Pancreas (tissue), 10 donors: ENCODE measurements around the gene PIH1D1. TPM values are rescaled to one million over a fixed set of nuclear protein-coding genes. Genes with fewer than 3 reads are reported as not detected.

Experiments used
- ATAC-seq, 4 donors: fragments of 200-7000 bp; cut with Tn5 transposase; one replicate each; pipeline versions ENCODE4 v1.8.0 to v1.9.1; 2020; ENCODE audit warnings: mild to moderate bottlenecking in 4 of 4, moderate library complexity in 4 of 4
- DNase-seq, 6 donors: peaks; one replicate each; pipeline ENCODE4 v3.0.0-alpha.2; 2020
- FAIRE-seq: peaks from 2 replicates; lab custom pipeline; 2012; peaks lifted over from hg19 to GRCh38; lab: Jason Lieb, UNC
- H3K27ac ChIP-seq, 4 donors: fragments of 200-600 bp; sonication (generic); 1 replicate in 3 of 4; 2 replicates in 1 of 4; pipeline versions ENCODE4 v1.5.0 to v1.8.0; 2020
- H3K27me3 ChIP-seq, 4 donors: fragments of 200-600 bp; one replicate each; pipeline ENCODE4 v1.8.0; 2021
- H3K36me3 ChIP-seq, 3 donors: fragments of 200-600 bp; sonication (generic) in 1 of 3; one replicate each; pipeline versions ENCODE4 v1.5.0 to v1.8.0; 2020 to 2021
- H3K4me1 ChIP-seq, 3 donors: fragments of 200-600 bp; one replicate each; pipeline ENCODE4 v1.8.0; 2021
- H3K4me3 ChIP-seq, 4 donors: fragments of 200-600 bp; sonication (generic) in 2 of 4; one replicate each; pipeline versions ENCODE4 v1.5.0 to v1.8.0; 2020 to 2021
- H3K9me3 ChIP-seq, 4 donors: fragments of 200-600 bp; one replicate each; pipeline ENCODE4 v1.8.0; 2021
- CTCF ChIP-seq, 4 donors: fragments of 200-600 bp; sonication (generic) in 3 of 4; IDR thresholded peaks; one replicate each; pipeline versions ENCODE4 v1.5.0 to v1.8.0; 2021; ENCODE audit warnings: antibody characterized with exemption in 4 of 4
- WGBS, 2 donors: extraction: QIAGEN DNeasy Blood & Tissue Kit; methylation state at CpG; one replicate each; pipeline ENCODE4 v1.1.7; 2013; 5-methylcytosine and 5-hydroxymethylcytosine counted together
- intact Hi-C, 3 donors: fragments of 100-400 bp; cut with DNase I; formaldehyde crosslinking; loops; one replicate each; pipeline versions ENCODE4 v1.11.1 to v1.14.2; 2022
- polyA plus RNA-seq, 2 donors: library from polyadenylated mRNA; stranded (reverse); fragments of 200-250 nt; gene quantifications; one replicate each; pipeline ENCODE4 v1.2.3, GENCODE V29; 2013
- total RNA-seq, 6 donors: library from RNA; stranded (reverse); fragmentation: NEBNext Ultra II Directional in 4 of 6; extraction: Animal tissue kit (Norgen Biotek cat#: 25700) in 4 of 6; gene quantifications; one replicate each; pipeline versions ENCODE4 v1.2.1 to v1.2.4, GENCODE V29; 2021 to 2023
- donor health status: healthy with polysubstance abuse.
- donor health status: DM: no; HTN: no; CAD: no; lungs with moderate emphysema.
- donor health status: DM: no; HTN: no; CAD: no.
- donor health status: control.
- donor health status: control.
- donor health status: Bipolar disorder and iron deficiency.
- donor health status: DM: yes; HTN: yes; CAD: no.
- donor health status: DM: no; HTN: no; CAD: no.
- donor health status: DM: no; HTN: no; CAD: no.
- donor health status: DM: yes; HTN: yes; CAD: no.

PIH1D1 gene
- total and polyA plus RNA-seq, 8 donors, result 34.2 to 110 (median 38.4) TPM

- Histone ChIP-seq H3K27ac (peak overlapping the region; percentile 25 to 55 (median 35)), H3K27me3 (no peaks in the 10 kb centered on the region), H3K9me3 (no peaks in the 10 kb centered on the region), H3K36me3 (no peaks in the 10 kb centered on the region), H3K4me1 (no peaks in the 10 kb centered on the region), H3K4me3 (peak overlapping the region; percentile 33 to 66 (median 49))
- ATAC-seq, result peak; percentile 90 to 95 (median 92)
- peak; percentile 59 to 87 (median 76) for TF ChIP-seq CTCF (IDR thresholded peaks at IDR 0.05)
- WGBS, 2 donors, result 0% methylated on average over 40 to 47 of the region's 47 CpGs
- FAIRE-seq, result no peak
- DNase-seq, result peak; percentile 92 to 97 (median 95)
- intact Hi-C loops, result loop anchor here in 2 of 3 donors (10.0 kb wide), 2 partner anchors 49 to 219 kb away; no protein-coding TSS in a partner anchor
Measured at GRCh38 chr19:49443366-49444099, 8.1 kb downstream of the PIH1D1 start.

- Histone ChIP-seq H3K4me3 (peak overlapping the region; percentile 33 to 66 (median 49)), H3K4me1 (no peaks in the 10 kb centered on the region), H3K9me3 (no peaks in the 10 kb centered on the region), H3K27me3 (no peaks in the 10 kb centered on the region), H3K27ac (peak overlapping the region; percentile 25 to 55 (median 35)), H3K36me3 (no peaks in the 10 kb centered on the region)
- intact Hi-C loops, result loop anchor here in 2 of 3 donors (10.0 kb wide), 2 partner anchors 48 to 218 kb away; no protein-coding TSS in a partner anchor
- DNase-seq, result peak; percentile 87 to 96 (median 92)
- no peak for TF ChIP-seq CTCF (IDR thresholded peaks at IDR 0.05)
- FAIRE-seq, result no peak
- peak; percentile 69 to 80 (median 74) for ATAC-seq
- WGBS, 2 donors, result 1% methylated on average over 34 to 43 of the region's 43 CpGs
Measured at GRCh38 chr19:49442771-49443365, 8.7 kb downstream of the PIH1D1 start.

GRCh38 chr19:49442354-49442753, 9.3 kb downstream of the PIH1D1 start:
- FAIRE-seq (no peak), ATAC-seq (no peak), DNase-seq (peak in 1 of 6 donors; percentile 60)
- Histone ChIP-seq H3K27ac (no peak overlapping the region), H3K9me3 (no peaks in the 10 kb centered on the region), H3K36me3 (no peaks in the 10 kb centered on the region), H3K4me3 (peak overlapping the region in 1 of 4 donors; percentile 66), H3K27me3 (no peaks in the 10 kb centered on the region), H3K4me1 (no peaks in the 10 kb centered on the region)
- TF ChIP-seq CTCF (IDR thresholded peaks at IDR 0.05), result no peak
- 4 to 10% methylated on average over 11 of the region's 11 CpGs for WGBS, 2 donors
- intact Hi-C loops, result loop anchor here in 2 of 3 donors (10.0 kb wide), 2 partner anchors 48 to 218 kb away; no protein-coding TSS in a partner anchor

- no peak for TF ChIP-seq CTCF (IDR thresholded peaks at IDR 0.05)
- H3K4me3 ChIP-seq, result no peak overlapping the region
- no peak for ATAC-seq
- no peaks in the 10 kb centered on the region for H3K4me1 ChIP-seq
- H3K27me3 ChIP-seq, result no peaks in the 10 kb centered on the region
- intact Hi-C loops, result loop anchor here in 2 of 3 donors (10.0 kb wide), 2 partner anchors 47 to 217 kb away; no protein-coding TSS in a partner anchor
- H3K27ac ChIP-seq, result no peak overlapping the region
- no peak for DNase-seq
- no peaks in the 10 kb centered on the region for H3K9me3 ChIP-seq
- 17 to 19% methylated on average over 14 of the region's 14 CpGs for WGBS, 2 donors
- H3K36me3 ChIP-seq, result no peaks in the 10 kb centered on the region
- no peak for FAIRE-seq
Measured at GRCh38 chr19:49441960-49442350, 9.7 kb downstream of the PIH1D1 start.
